GM18526 (cell line): ENCODE results near the gene KRR1.

Source experiments
- POLR2A ChIP-seq: IDR thresholded peaks from 3 replicates; pipeline ENCODE4 v1.6.1; 2011; ENCODE audit not compliant: insufficient read length; ENCODE audit errors: extremely low read depth

Gene KRR1

GRCh38 chr12:75533239-75533638, 21.8 kb upstream of the KRR1 start:
- TF ChIP-seq POLR2A: no peak

DNA sequence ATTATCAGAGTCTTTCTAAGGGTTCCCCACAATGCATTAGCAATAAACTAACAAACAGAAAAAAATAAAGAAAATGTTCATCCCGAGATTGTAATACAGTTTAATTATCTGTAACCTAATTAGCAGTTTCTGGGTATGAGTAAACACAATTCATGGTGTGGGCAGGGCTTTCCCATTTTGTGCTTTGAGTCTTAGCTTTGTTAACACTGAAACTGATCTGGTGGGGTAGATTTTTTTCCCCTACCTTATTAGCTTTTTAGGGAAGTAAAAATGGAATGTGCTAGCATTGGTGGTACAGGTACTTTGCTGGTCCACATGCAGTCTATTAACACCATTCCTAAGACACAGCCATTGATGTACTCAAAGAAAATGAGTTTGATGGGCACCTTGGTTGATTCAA, 18.4 kb upstream of the KRR1 start:
- TF ChIP-seq POLR2A: no peak

- no peak for TF ChIP-seq POLR2A
These were observed 17.9 kb upstream of the KRR1 start for GRCh38 chr12:75529316-75529715.

- no peak for TF ChIP-seq POLR2A
These were observed 17.3 kb upstream of the KRR1 start for GRCh38 chr12:75528692-75529091.

DNA sequence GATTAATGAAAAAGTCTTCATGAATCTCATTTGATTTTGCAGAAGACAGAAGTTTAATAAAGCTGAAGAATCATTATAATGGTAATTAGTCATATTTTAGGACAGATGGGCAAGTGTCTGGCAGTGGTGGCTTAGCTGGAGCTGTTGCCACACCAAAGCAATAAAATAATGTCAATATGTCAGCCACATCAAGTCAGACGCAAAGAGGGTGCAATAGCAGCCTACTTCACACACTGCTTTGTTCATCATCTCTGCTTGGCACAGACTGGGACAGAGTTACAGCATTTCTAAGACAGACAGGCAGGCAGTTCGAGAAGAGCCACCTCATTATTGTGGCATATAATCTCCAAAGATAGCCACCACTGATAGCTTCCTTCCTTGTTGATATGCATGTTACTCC, 16.9 kb upstream of the KRR1 start:
- no peak for TF ChIP-seq POLR2A

DNA sequence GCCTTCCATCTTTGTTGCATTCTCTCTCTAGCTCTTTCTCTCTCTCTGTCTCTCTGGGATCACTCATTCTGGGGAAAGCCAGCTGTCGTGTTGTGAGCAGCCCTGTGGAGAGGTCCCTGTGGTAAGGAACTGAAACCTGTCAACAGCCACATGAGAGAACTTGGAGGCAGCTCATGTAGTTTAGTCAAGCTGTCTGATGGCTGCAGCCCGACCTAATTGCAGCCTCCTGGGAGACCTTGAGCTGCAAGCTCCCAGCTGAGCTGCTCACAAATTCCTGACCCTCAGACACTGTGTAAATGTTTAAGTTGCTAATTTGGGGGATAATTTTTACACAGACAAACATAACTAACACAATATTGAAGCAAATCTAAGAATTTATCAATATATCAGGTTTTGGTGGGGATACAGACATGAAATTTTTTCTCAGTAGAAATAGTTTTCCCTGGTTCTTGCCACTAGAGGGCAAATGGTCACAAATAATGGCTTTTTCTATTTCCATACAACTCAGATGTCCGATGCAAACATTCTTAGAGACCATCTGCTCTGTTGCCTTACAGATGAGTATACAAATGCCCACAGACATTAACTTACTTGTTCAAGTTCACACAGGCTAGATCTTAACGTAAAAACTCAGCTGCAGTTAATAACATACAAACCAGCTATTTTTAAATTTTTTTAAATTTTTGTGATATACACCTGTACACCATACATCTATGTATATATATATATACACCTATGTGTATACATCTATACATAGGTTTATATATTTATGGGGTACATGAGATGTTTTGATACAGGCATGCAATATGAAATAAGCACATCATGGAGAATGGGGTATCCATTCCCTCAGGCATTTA, 15.5 kb upstream of the KRR1 start:
- no peak for TF ChIP-seq POLR2A

GRCh38 chr12:75525263-75525662, 13.9 kb upstream of the KRR1 start:
- no peak for TF ChIP-seq POLR2A

- no peak for TF ChIP-seq POLR2A
These were observed 1.8 kb downstream of the KRR1 start for GRCh38 chr12:75509621-75510020.

DNA sequence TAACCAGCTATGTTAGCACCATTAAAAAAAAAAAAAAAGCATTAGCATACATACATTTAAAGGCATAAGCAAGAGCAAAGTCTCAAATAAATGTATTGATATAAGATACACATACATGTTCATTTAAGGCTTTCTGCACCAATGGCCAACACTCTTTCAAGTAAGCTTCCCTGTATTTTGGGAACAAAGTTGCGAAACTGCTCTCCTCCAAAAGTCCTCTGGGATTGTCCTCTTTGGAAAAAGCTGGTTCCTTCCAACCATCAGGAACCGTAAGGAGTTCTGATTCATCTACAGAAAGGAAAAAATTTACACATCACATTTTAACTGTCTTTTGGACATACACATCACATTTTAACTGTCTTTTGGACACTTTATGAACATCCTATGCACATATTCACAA, 3.2 kb downstream of the KRR1 start:
- no peak for TF ChIP-seq POLR2A

GRCh38 chr12:75507086-75507485, 4.3 kb downstream of the KRR1 start:
- no peak for TF ChIP-seq POLR2A

- TF ChIP-seq POLR2A: no peak
These were observed 5.6 kb downstream of the KRR1 start for GRCh38 chr12:75505706-75506312.

- no peak for TF ChIP-seq POLR2A
These were observed 7.5 kb downstream of the KRR1 start for GRCh38 chr12:75503866-75504265.

DNA sequence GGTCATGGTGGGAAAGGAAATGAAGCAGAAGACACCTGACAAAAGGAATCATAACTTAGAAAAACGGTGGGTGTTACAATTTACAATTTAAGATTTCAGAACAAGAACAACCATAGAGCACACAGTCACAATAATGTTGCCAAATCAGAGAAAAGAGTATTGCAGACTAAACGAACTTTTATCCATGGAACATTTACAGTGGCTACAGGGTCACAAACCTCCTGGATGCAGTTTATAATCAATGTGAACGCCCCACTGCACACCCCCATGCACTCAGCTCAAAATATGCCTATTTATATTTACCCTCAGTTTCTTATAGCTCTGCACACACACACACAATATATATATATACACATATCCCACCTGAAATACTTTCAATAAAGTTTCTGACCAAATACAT, 8.0 kb downstream of the KRR1 start:
- no peak for TF ChIP-seq POLR2A

- no peak for TF ChIP-seq POLR2A
These were observed 20.2 kb downstream of the KRR1 start for GRCh38 chr12:75491169-75491568.

DNA sequence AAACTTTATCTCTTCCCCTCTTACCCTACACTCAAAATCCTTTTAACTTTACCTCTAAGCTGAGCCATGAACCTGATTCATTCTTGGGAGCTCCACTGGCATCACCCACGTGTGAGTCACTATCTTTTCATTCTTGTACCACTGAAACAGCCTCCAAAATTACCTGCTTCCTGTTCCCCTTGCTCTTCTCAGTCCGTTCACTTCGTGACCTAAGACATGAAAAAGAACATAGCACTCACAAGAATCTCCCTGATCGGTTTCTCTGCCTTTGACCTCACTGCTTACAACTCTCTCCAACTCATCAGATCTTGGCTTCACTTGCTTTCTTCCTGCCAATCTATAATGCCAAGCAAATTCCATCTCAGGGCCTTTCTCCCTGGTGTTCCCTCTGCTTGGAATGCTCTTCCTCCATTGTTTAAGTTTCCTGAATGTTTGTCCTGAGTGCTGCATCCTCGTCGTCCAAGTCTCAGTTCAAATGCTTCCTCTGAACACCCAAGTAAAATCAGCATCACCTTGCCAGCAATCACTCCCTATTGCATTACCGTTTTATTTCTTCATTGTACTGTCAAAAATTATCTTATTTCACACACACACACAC, 21.7 kb downstream of the KRR1 start:
- no peak for TF ChIP-seq POLR2A

- TF ChIP-seq POLR2A: no peak
These were observed 22.2 kb downstream of the KRR1 start for GRCh38 chr12:75489187-75489586.
